ENCODE results near the gene PTPRK. TPM values are rescaled to one million over a fixed set of nuclear protein-coding genes. Genes with fewer than 3 reads are reported as not detected.

PTPRK gene
- total and polyA plus RNA-seq, 4 donors = 12.1 to 61.2 (median 29.1) TPM

- DNase-seq (ENCODE audit: low spot score) = no peak
- peaks cover 0 to 1% (median under 1%) of the 10 kb centered on the region in 4 donors for H3K36me3 ChIP-seq (ENCODE audit: control insufficient read depth in 4 of 4, insufficient read depth in 3 of 4, low read depth in 1 of 4, low read length in 3 of 4)
- peaks cover 0 to 4% (median 0%) of the 10 kb centered on the region in 4 donors for H3K4me1 ChIP-seq (ENCODE audit: control insufficient read depth in 4 of 4, insufficient read depth in 4 of 4, low read length in 3 of 4)
- H3K27me3 ChIP-seq (ENCODE audit: control insufficient read depth in 4 of 4, insufficient read depth in 4 of 4, low read length in 3 of 4) = no peaks in the 10 kb centered on the region
- H3K27ac ChIP-seq (ENCODE audit: low read depth in 1 of 2, low read length in 2 of 2) = no peak overlapping the region
- H3K9ac ChIP-seq (ENCODE audit: low read depth in 1 of 2, low read length in 2 of 2) = no peak overlapping the region
- no peak for TF ChIP-seq TAF1 (conservative IDR thresholded peaks at IDR 0.05)
- TF ChIP-seq ZBTB33 (IDR thresholded peaks at IDR 0.05) = no peak
- no peak for TF ChIP-seq FOXA1 (IDR thresholded peaks at IDR 0.05)
- TF ChIP-seq HNF4A (conservative IDR thresholded peaks at IDR 0.05) = no peak
- no peak for TF ChIP-seq MAX (IDR thresholded peaks at IDR 0.05)
- no peak for TF ChIP-seq NR2F2 (IDR thresholded peaks at IDR 0.05)
- TF ChIP-seq RXRA (IDR thresholded peaks at IDR 0.05) = no peak
- no peak for TF ChIP-seq FOXA2 (IDR thresholded peaks at IDR 0.05)
- TF ChIP-seq CTCF (IDR thresholded peaks at IDR 0.05; ENCODE audit: low read depth, low read length, missing input control) = no peak
- TF ChIP-seq REST (IDR thresholded peaks at IDR 0.05) = no peak
- TF ChIP-seq JUND (IDR thresholded peaks at IDR 0.05) = no peak
- TF ChIP-seq, protein P1, sequence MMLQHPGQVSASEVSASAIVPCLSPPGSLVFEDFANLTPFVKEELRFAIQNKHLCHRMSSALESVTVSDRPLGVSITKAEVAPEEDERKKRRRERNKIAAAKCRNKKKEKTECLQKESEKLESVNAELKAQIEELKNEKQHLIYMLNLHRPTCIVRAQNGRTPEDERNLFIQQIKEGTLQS (IDR thresholded peaks at IDR 0.05) = no peak
- no peak for TF ChIP-seq GABPA (IDR thresholded peaks at IDR 0.05 in 1 of 2, conservative IDR thresholded peaks at IDR 0.05 in 1 of 2)
- TF ChIP-seq YY1 (IDR thresholded peaks at IDR 0.05) = no peak
- TF ChIP-seq RAD21 (IDR thresholded peaks at IDR 0.05) = no peak
- TF ChIP-seq EGR1 (IDR thresholded peaks at IDR 0.05; ENCODE audit: low read depth in 2 of 2) = no peak
- no peak for TF ChIP-seq HNF4G (IDR thresholded peaks at IDR 0.05)
- 96% methylated on average over 2 of the region's 2 CpGs for WGBS
- no peaks in the 10 kb centered on the region for H3K9me3 ChIP-seq (ENCODE audit: control insufficient read depth in 4 of 4, low read length in 3 of 4)
- no peak overlapping the region for H3K4me3 ChIP-seq (ENCODE audit: low read depth in 1 of 3, low read length in 3 of 3)
Observed at GRCh38 chr6:128244751-128245405, 275.5 kb downstream of the PTPRK start.

Measured in liver (tissue), 9 donors.